Body of pancreas (tissue), 4 donors: ENCODE measurements around the gene NCK1.

Source experiments
- CTCF ChIP-seq, 7 experiments: fragments of 450-650 bp in 4 of 7; fragments of 200-600 bp in 3 of 7; sonication (generic) in 3 of 7; IDR thresholded peaks; one replicate each; pipeline ENCODE4 v1.5.1; 2016 to 2019; ENCODE audit warnings: antibody characterized with exemption in 7 of 7
- POLR2A ChIP-seq, 3 donors: fragments of 450-650 bp; IDR thresholded peaks; one replicate each; pipeline ENCODE4 v1.6.1; 2016; ENCODE audit warnings: antibody characterized with exemption in 3 of 3, mild to moderate bottlenecking in 2 of 3

- TF ChIP-seq POLR2A (IDR thresholded peaks at IDR 0.05) (no peak), CTCF (IDR thresholded peaks at IDR 0.05) (no peak)
Measured at GRCh38 chr3:136982033-136982432, 120.0 kb downstream of the NCK1 start.
